Fibroblast of skin of right quadriceps (primary cell): ENCODE measurements around the gene SEMA7A.

Experiments
- DNase-seq: peaks from one replicate; pipeline ENCODE4 v3.0.0-alpha.2; 2013

The SEMA7A gene

DNA sequence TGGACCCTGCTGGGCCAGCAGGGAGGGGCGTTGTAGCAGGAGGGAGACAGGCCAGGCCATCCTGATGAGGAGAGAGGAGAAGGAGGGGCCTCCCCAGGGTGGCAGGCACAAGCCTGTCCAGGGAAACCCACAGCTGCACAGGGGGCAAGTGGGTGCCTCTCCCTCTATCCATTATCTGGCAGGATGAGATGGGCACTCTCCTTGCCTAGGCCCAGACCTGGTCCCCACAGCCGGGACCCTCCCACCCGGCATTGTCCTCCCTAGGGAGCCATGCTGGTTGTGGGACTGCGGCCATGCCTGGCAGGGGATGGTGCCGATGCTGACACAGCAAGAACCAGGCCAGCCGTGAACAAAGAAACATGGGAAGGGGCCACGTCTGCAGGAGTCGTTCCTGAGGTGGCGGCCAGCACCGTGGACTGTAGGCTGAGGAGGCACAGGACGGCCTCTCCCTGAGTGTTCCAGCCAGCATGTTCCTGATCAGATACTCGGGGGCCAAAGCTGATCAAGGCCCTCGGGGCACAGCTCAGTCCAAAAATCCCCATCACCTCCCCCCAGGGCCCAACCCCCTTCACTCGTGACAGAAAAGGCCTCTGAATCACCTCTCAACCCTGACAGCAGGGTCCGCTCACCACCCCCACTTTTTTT is 47.1 kb downstream of the SEMA7A start:
- DNase-seq: no peak

DNA sequence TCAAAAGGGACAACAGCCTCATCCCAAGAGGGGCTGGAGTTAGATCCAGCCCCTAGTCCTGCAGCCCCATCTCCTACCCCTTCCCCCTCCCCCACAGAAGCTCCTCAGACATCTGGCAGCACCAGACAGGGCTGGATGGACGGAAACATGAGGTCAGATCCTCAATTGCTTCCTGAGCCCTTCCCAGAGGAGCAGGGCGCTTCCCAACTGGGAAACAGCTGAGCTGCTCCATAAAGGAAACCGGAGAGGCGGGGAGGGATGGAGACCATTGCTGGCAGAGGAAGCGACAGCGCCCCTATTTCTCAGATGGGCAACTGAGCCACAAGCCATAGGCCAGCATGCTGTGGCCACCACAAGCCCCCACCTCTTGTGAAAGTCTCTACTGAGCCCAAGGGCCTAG is 48.0 kb downstream of the SEMA7A start:
- no peak for DNase-seq

DNA sequence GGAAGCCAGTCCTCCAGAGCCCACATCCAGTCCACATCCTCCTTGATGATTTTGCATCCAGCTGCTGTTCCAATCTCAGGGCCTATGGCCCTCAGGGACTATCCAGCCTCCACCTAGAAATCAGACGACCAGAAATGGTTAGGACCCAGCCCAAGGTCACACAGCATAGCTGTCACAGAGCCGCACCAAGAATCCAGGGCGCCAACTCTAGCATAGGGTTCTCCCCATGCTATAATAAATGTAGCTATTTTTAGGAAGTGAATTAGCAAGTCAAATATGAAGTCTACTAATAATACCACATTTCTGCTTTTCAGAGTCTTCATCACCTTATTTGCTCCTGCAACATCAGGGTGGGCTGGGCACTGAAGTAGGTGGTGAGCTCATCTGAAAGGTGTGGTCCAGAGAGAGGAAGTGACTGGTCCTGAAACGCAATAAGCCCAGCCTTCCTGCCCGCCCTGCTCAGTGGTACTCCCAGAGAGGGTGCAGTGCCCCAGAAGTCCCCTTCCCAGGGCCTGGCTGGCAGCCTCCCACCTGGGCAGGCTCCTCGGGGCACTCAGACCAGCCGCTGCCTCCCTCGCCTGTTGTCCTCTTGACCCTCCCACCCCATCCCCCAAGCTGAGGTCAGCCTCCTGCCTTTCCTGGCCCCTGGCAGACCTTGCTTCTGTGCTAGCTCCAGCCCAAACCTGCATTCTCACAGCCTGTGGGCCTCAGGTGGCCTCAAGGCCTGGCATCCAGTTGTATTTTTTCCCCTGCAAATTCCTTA is 48.7 kb downstream of the SEMA7A start:
- peak; percentile 55 for DNase-seq

DNA sequence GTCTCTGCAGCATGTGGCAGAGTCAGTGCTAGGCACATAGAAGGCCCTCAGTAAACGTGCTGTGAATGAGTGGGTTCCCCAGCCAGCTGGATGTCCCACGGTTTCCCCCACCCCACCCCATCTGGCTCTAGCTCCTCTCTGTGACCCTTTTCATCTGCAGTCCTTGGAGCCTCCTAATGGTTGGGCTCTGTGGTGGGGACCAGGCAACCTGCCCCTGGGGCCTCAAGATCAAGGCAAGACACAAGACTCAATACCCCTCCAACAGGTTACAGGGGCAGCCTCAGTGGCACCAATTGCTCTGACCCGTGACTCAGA is 49.2 kb downstream of the SEMA7A start:
- no peak for DNase-seq

DNA sequence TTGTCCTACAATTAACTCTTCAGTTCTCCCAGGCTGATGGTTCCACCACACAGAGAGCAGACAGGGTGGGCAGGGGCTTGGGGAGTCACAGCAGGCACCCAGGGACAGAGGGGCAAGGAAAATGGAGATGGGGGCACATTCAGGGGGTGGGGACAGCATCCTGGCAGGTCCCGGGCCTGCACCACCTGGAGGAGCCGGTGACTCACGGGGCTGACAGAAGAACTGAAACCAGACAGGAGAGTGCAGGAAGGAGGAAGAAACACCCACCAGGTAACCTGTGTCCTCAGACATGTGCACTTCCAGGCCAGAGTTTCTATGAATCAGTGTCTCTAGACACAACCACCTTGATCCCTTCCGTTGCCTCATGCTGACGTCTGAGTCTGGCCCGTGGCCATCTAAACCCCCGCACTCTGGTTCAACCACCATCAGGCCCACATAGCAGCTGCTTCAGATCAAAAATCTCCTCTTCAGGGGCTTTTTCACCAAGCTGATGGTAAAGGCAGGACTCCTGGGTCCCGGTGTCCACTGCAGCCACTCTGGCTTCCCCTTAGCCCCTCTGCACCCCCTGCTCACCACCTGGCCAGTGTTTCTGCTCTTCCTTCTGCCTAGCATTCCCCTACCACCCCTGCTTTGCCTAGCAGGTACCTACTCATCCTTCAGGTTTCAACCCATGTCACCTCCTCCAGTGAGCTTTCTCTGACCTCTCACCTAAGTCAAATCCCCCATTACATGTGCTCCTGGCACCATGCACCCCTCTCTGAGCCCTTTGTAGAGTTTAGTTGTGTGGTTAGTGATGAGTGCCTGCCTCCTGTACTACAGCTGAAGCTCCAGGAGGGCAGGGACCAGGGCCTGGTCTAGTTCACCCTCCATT is 49.8 kb downstream of the SEMA7A start:
- DNase-seq: peak; percentile 61

DNA sequence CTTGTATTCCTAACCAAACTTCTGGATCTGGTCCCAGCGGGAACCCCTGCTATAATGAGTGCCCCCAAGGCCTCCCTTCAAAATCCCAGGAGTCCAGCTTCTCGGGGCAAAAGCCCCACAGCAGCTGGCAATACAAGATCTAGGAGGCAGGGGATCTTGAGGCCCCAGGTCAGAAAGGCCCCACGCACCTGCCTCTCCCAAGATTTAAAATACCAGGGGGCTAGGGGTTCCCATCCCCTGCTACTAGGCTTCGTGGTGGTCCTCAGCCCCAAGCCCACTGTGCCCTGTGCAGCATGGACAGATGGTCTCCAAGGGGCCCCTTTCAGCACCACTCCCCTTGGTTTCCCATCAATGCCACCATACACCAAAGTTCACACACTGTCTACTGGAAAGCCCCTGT is 50.5 kb downstream of the SEMA7A start:
- no peak for DNase-seq

DNA sequence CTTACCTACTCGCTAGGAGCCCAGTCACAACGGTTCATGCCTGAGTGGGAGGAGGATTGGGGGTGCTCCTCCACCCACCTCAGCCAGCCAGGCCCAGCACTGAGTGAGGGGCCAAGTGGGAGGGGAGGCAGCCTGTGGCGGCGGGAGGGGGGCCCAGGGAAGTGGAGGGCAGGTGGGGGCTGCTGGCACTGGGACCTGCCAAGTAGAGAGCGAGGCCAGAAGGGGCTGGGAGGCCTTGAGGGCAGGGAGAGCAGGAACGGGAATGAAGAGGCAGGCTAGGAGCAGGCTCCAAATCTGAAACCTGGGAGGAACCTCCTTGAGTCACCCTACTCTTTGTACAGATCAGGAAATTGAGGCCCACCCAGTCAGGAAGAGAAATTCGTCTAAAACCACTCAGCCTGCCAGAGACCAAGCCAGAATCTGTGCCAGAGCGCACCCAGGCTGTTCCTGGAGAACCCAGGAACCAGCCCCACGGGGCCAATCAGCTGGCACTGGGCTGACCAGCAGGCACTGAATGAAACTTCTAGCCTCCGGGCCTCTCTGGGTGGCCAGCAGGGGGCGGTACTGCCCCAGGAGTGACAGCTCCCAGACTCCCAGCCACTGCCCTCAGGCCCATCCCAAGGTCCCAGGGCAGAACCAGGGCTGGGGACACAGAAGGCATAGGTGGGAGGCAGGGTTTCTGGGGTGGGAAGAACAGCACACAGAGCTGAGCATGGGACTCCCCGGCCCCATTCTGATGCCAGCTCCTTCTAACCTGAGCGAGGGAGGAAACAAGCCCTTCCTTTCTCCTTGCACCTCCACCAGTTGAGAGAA is 51.5 kb downstream of the SEMA7A start:
- peak; percentile 71 for DNase-seq

DNA sequence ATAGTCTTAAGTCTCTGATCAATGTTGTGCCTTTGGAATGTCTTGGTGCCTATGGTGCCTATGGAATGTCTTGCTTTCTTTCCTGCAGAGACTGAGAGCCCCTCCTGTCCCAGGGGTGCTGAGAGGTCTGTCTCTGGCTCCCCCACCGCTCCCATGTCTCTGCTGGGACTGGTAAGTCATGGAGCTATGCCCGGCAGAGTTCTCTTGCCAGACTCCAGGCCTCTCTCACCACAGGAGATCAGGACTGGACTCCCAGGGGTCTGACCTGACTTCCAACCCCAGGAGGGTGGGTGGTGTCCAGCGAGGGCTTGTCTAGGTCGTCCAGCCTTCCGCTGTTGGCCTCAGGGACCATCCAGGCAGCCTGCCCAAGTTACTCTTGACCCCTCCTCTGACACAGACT is 52.3 kb downstream of the SEMA7A start:
- DNase-seq: no peak

DNA sequence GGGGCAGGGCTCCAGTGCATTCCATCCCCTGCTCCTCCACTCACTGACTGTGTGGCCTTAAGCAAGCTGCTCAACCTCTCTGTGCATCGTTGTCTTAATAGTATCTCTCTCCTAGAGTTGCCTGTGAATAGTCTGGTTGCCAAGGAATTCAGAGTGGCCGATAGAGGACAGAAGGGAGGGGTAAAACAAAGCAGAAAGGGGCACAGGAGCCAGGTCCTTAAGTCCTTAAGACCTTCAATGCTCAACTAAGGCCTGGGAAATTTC is 52.6 kb downstream of the SEMA7A start:
- no peak for DNase-seq

DNA sequence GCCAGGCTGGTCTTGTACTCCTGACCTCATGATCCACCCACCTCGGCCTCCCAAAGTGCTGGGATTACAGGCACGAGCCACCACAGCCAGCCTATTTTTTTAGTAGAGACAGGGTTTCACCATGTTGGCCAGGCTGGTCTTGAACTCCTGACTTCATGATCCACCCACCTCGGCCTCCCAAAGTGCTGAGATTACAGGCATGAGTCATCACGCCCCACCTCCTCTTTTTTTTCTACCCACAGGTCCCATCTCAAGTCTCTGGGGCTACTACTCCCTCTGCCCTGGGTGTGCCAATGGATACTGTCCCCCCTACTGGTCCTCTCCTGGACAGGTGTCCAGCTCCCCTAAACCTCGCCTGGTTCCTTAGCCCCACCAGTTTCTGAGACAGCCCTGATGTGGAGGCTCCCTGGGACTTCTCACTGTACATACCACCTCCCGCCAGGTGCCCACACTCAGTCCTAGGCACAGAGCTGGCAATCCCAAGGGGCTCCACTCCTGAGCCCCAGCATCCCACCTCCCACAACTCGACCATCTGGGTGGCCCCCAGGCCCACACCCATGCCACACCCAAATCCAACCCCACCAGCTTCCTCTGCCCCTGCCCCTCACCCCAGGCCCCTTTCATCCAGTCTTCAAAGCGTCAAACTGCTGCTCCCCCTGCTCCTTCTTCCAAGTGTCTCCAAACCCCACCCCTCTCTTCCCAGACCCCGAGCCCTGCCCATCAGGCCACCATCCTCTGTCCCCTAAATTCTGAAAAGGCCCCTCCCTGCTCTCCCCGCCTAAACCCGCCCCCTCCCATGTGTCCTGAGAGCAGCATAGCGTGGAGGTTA is 53.2 kb downstream of the SEMA7A start:
- DNase-seq: no peak

DNA sequence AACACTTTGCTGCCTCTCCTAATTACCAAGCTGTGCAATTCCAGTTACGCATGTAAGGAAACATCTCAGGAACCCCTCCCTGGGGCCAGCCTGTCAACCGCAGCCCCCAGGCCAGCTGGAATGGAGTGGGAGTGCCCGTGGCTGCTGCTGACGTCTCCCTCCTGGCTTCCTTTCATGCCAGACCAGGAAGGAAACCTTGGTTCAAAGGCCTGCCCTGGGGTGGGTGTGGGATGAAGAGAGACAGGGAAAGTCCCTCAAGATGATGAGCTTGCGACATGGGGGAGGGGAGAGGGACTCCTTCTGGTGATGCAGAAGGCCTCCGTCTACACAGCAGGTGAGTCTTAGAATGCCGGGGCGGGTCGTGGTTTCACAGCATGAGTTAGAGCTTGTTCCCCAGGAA is 54.9 kb downstream of the SEMA7A start:
- DNase-seq: peak; percentile 65

DNA sequence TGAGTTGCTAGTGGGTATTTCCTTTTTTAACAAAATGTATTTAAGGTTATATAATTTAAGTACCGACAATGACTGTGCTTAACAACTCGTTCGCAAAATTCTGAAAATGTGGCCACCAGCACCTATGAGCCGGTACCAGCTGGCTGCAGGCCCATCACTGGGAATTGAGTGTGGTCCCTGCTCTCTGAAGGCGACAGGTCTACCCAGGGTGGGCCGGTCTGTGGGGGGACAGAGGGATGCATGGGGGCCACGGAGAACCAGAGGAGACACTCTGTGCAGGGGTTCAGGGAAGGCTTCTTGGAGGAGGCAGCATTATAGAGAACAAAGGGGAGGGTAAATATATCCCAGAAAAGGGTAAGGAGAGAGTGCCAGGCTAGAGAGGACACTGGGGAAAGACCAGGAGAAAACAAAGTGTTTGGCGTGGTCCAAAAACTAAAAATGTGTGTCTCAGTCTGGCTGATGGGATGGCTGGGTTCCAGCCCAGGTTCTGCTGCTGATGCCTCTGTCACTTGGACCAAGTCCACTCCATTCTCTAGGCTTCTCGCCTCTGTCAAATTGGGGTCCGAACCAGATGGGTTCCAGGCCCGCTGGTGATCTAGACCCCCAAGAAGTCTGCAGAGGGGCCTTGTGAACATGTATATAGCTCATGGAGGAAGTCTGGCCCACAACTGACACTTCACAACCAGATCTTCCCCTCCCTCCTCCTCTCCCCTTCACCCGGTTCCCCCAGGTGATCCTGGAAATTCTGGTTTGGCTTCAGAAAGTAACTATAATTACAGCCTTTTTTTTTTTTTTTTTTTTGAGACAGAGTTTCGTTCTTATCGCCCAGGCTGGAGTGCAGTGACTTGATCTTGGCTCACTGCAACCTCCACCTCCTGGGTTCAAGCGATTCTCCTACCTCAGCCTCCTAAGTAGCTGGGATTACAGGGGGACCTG is 55.7 kb downstream of the SEMA7A start:
- no peak for DNase-seq

DNA sequence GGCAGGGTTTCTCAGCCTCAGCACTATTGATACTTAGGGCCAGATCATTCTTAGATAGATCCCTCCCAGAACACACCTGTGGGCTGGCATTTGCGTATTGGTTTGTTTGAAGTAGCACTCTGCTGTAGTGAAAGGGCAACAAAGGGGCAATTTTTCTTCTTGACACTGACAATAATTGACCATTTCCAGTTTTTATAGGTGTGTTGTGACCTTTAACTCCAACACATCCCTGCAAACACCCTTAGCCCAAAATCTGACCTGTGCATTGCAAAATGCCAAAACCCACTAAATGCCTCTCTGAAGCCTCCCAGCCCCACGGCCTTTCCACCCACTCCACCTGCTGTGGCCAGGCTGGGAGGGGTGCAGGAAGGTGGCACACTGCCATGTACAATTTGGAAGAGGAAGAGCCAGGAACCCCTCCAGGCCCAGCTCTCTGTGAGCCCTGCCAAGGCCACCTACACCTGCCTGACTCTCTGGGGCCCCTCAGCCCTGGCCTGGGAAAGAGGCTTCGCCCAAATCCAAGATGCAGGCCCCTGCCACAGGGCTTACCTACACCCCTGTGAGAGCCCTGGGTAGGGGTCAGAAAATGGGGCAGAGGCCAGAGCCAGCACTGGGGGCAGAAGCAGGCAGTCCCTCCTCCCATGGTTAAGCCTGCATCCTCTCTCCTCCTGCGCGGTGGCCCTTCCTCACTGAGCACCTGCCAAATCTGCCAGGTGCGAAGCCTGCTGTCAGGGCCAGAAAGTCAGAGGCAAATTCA is 56.8 kb downstream of the SEMA7A start:
- DNase-seq: no peak

DNA sequence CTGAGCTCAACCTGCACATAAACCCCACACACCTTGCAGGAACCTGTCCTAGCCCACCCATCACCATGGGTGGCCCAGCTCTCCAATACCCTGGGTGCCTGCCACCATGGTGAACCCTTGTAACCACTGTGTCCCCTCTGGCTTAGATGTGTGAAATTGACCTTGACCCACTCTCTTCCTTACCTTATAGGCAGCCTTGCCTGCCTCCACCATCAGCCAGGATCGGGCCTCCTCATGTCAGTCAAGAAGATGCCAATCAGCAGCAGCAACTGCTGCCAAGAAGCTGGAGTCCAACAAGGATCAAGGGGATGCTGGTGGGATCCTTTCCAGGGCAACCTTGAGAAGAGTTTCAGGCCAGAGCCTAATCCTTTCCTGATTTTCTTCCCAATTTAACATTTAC is 57.5 kb downstream of the SEMA7A start:
- no peak for DNase-seq

DNA sequence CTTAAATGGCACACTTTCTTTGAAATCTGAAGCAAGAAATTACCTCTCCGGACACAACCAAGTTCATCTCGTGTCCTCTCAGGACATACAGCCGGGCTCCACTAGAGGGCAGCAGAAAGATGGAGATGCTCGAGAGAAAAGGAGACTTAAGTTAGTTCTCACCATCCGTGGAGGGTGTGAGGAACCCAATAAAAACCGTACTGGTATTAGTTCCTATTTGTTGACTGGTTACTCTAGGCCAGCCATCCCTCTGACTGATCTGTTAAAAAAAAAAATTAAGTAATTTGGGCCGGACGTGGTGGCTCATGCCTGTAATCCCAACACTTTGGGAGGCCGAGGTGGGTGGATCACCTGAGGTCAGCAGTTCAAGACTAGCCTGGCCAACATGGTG is 58.5 kb downstream of the SEMA7A start:
- DNase-seq: peak; percentile 72

DNA sequence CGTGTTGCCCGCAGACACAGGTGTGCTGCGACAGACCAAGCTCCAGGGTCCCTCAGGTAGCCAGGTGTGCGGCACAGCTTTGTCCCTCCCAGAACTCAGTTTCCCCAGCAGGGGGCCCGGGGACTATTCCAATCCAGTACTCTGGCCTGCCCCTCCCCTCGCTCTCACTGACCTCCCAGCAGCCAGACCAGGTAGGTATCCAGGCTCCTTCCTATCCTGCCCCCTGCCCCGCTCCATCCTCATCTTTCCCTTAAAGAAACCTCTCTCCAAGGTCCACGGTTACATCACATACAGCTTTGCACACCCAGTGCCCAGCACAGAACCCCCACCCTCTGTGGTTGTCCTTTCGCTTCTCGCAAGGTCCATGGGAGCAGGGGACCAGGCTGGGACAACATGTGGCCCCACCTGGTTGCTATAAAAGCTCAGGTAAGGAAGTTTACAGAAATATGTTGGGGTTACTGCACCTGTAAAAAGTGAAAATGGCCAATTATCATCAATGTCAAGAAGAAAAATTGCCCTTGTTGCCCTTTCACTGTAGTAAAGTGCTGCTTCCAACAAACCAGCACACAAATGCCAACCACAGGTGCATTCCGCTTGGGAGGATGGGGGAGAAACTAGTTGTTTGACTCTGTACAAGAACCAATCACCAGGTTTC is 59.0 kb downstream of the SEMA7A start:
- DNase-seq: no peak

DNA sequence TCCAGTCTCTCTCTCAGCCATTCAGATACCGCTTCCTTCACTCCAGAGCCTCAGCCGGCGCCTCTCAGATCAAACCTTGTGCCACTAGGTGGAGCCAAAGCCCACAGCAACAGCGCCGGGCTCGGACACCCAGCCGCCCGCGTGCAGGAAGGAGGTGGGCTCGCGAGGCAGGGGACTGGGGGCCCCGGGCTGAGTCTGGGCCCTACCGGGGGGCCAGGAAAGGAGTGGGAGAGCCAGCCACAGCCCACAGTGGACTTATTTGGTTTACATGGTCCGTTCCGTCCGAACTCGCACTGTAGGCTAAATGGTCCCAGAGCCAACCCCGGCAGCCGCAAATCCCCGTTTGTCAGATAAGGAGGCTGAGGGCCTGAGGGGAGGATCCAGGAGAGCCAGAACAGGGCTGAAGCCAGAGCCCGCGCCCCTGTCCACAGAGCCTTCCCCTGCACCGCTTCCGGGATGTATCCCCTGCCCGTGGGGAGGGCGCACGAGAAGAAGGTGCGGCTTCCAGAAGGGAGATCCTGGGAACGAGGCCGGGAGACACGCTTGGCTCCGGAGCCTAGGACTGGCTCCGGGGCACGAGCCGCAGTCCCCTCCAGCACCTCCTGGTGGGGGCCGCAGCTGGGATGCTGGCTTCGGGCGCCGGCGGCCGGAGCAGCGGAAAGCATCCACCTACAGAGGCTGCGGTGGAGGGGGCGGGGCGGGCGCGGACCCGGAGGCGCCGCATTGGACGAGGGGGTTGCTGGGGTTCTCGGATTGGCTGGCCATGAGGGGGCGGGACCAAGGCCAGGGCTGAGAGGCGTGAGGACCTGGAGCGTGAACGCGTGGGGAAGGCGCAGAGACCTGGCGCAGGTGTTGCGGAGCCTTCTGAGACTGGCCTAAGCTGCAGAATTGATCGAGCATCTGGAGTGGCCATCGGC is 59.8 kb downstream of the SEMA7A start:
- peak; percentile 82 for DNase-seq

DNA sequence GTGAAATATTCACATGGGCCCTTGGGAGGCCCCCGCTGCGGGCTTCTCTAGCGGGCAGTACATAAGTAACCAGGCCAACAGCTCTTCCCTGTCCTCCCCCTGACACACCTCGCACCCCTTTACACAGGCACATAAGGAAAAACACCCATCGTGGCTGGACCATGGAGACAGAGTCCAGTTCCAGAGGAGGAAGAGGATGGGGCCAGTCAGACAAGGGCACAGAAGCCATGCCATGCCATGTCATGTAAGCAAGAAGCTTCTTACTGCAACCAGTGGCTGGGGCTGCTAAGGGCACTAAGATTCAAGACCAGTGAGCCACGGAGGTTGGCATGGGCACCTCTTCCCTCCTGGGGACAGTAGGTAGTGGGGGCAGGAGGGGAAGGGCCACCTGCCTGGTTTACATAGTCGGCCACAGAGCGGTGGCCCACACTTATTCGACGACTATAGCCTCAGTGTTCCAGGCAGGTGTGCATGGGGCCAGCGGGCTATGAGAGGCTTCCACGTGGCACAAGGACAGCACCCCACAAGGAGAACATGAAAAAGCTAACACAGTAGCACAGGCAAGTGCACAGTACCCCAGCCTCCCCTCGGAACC is 60.6 kb downstream of the SEMA7A start:
- no peak for DNase-seq
